Heart left ventricle (tissue), 16 donors: ENCODE measurements around the gene POLR1F. TPM values are rescaled to one million over a fixed set of nuclear protein-coding genes. Genes with fewer than 3 reads are reported as not detected.

Experiments used
- ATAC-seq, 4 donors: fragments of 200-7000 bp; cut with Tn5 transposase; one replicate each; pipeline ENCODE4 v1.9.1; 2020 to 2022; ENCODE audit warnings: moderate library complexity in 4 of 4, mild to moderate bottlenecking in 3 of 4, moderate number of reproducible peaks in 1 of 4
- DNase-seq, 5 donors: peaks; one replicate each; pipeline ENCODE4 v3.0.0-alpha.2; 2020
- H3K27ac ChIP-seq, 12 donors: fragments of 200-600 bp; sonication (generic) in 4 of 12; one replicate each; pipeline versions ENCODE4 v1.5.0 to v1.8.0; 2016 to 2022; ENCODE audit warnings: mild to moderate bottlenecking in 2 of 12
- H3K27me3 ChIP-seq, 9 donors: fragments of 200-600 bp; sonication (generic) in 2 of 9; one replicate each; pipeline versions ENCODE4 v1.5.1 to v1.8.0; 2016 to 2022; ENCODE audit warnings: mild to moderate bottlenecking in 3 of 9
- H3K36me3 ChIP-seq, 9 donors: fragments of 200-600 bp; sonication (generic) in 2 of 9; one replicate each; pipeline versions ENCODE4 v1.5.0 to v1.8.0; 2018 to 2022; ENCODE audit warnings: mild to moderate bottlenecking in 2 of 9
- H3K4me1 ChIP-seq, 12 donors: fragments of 200-600 bp; sonication (generic) in 4 of 12; one replicate each; pipeline versions ENCODE4 v1.5.0 to v1.8.0; 2016 to 2022; ENCODE audit warnings: mild to moderate bottlenecking in 3 of 12
- H3K4me3 ChIP-seq, 12 donors: fragments of 200-600 bp; sonication (generic) in 4 of 12; one replicate each; pipeline versions ENCODE4 v1.5.0 to v1.8.0; 2017 to 2022; ENCODE audit warnings: mild to moderate bottlenecking in 9 of 12, moderate library complexity in 4 of 12
- H3K9me3 ChIP-seq, 12 donors: fragments of 200-600 bp; sonication (generic) in 4 of 12; one replicate each; pipeline versions ENCODE4 v1.5.0 to v1.8.0; 2016 to 2022; ENCODE audit warnings: mild to moderate bottlenecking in 1 of 12
- CTCF ChIP-seq, 12 donors: fragments of 200-600 bp; sonication (generic) in 4 of 12; IDR thresholded peaks; one replicate each; pipeline versions ENCODE4 v1.5.0 to v1.8.0; 2018 to 2022; ENCODE audit warnings: antibody characterized with exemption in 12 of 12, mild to moderate bottlenecking in 5 of 12
- POLR2A ChIP-seq, 2 donors: fragments of 450-650 bp; IDR thresholded peaks; one replicate each; pipeline ENCODE4 v1.6.1; 2017; ENCODE audit warnings: antibody characterized with exemption in 2 of 2, mild to moderate bottlenecking in 2 of 2, moderate library complexity in 2 of 2
- WGBS, 4 donors: extraction: QIAGEN DNeasy Blood & Tissue Kit in 2 of 4; methylation state at CpG; one replicate each; pipeline versions ENCODE4 v1.1.5 to v1.1.7; 2013 to 2018; 5-methylcytosine and 5-hydroxymethylcytosine counted together
- intact Hi-C, 10 donors: fragments of 100-400 bp; cut with DNase I; formaldehyde crosslinking; loops; one replicate each; pipeline versions ENCODE4 v1.11.1 to v1.14.2; 2022
- polyA plus RNA-seq, 2 donors: library from polyadenylated mRNA; stranded (reverse); fragments of 200-250 nt; gene quantifications; one replicate each; pipeline ENCODE4 v1.2.3, GENCODE V29; 2013
- total RNA-seq, 9 donors: library from RNA; depleted of rRNA in 2 of 9; stranded (reverse); fragments of >200 nt in 2 of 9; fragmentation: NEBNext Ultra II Directional in 3 of 9; extraction: Animal tissue kit (Norgen Biotek cat#: 25700) in 3 of 9; gene quantifications; one replicate each; pipeline versions ENCODE4 v1.1.0 to v1.2.4, GENCODE V29; 2016 to 2023
- donor health status: ischemic (EF 13 %, LVEDD 7.1; RV severe dilation, severe dysfunction).
- donor health status: healthy with polysubstance abuse.
- donor health status: DM: no; HTN: yes; CAD: no.
- donor health status: DM: no; HTN: no; CAD: no.
- donor health status: ischemic (EF 25% LVEDD 6.9; RV normal size, moderate dysfunction).
- donor health status: ischemic (EF 25% LVEDD 5.7; RV mildly dilated, moderate dysfunction).
- donor health status: healthy.
- donor health status: DM: yes; HTN: yes; CAD: no.
- donor health status: ischemic (EF 35%, LVEDD 5.7; RV mildly dilated, moderate dysfunction).
- donor health status: nonischemic (EF 11% LVEDD 7.7; RV severe dilation, severe dysfunction).
- donor health status: DM: yes; HTN: yes; CAD: no.
- donor health status: PGD.
- donor health status: ischemic (EF 29% LVEDD 5.4; RV normal size, mild dysfunction).
- donor health status: nonischemic (EF 23%, LVEDD 6.1; RV moderate dilation, normal function).

POLR1F gene
- total and polyA plus RNA-seq, 11 donors, result 4.6 to 12.4 (median 10.3) TPM

DNA sequence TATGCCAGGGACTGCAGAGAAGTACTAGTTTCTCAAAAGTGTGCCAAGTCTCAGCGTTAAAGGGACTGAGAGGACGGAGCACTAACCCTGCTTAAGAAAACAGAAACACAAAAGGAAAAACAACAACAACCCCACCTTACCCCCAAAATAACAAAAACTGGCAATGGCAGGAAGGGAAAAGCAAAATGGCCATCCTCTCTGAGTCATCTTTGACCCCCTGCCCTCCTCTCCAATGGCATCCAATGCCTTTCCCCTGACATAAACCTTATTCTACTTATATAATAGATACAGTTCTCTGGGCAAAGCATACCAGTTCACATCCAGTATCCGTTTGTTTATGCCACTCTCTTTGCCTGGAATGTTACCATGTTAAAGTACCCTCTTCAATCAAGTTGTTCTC lies 1.6 kb downstream of the POLR1F start:
- ATAC-seq, result no peak
- no peak for TF ChIP-seq POLR2A (IDR thresholded peaks at IDR 0.05)
- Histone ChIP-seq H3K27me3 (no peaks in the 10 kb centered on the region), H3K36me3 (peaks cover 0 to 21% (median 4%) of the 10 kb centered on the region in 9 donors), H3K9me3 (peaks cover 0 to 6% (median 0%) of the 10 kb centered on the region in 12 donors), H3K4me1 (peaks cover 0 to 29% (median 18%) of the 10 kb centered on the region in 12 donors), H3K4me3 (peak overlapping the region in 4 of 12 donors; percentile 69 to 88 (median 80)), H3K27ac (no peak overlapping the region)
- intact Hi-C loops, result no loop called here
- WGBS, 4 donors, result 57 to 73% (median 63%) methylated on average over 3 of the region's 3 CpGs
- no peak for DNase-seq

GRCh38 chr7:19705663-19706062 lies 3.2 kb downstream of the POLR1F start:
- no peak for ATAC-seq
- H3K36me3 ChIP-seq, result peaks cover 0 to 33% (median 12%) of the 10 kb centered on the region in 9 donors
- intact Hi-C loops, result no loop called here
- peaks cover 0 to 29% (median 18%) of the 10 kb centered on the region in 12 donors for H3K4me1 ChIP-seq
- 69 to 87% (median 81%) methylated on average over 2 of the region's 2 CpGs for WGBS, 4 donors
- TF ChIP-seq POLR2A (IDR thresholded peaks at IDR 0.05) (no peak), CTCF (IDR thresholded peaks at IDR 0.05) (no peak)
- no peak for DNase-seq
- no peak overlapping the region for H3K27ac ChIP-seq
- H3K4me3 ChIP-seq, result no peak overlapping the region
- peaks cover 0 to 6% (median 0%) of the 10 kb centered on the region in 12 donors for H3K9me3 ChIP-seq
- H3K27me3 ChIP-seq, result no peaks in the 10 kb centered on the region

GRCh38 chr7:19701471-19701870 lies 7.4 kb downstream of the POLR1F start:
- H3K4me3 ChIP-seq, result no peak overlapping the region
- peaks cover 0 to 6% (median 0%) of the 10 kb centered on the region in 12 donors for H3K9me3 ChIP-seq
- 92 to 96% (median 94%) methylated on average over 4 of the region's 4 CpGs for WGBS, 4 donors
- no peaks in the 10 kb centered on the region for H3K27me3 ChIP-seq
- H3K27ac ChIP-seq, result no peak overlapping the region
- no peak for DNase-seq
- H3K36me3 ChIP-seq, result peaks cover 0 to 70% (median 40%) of the 10 kb centered on the region in 9 donors
- ATAC-seq, result no peak
- peaks cover 0 to 5% (median 0%) of the 10 kb centered on the region in 12 donors for H3K4me1 ChIP-seq
- intact Hi-C loops, result no loop called here
- no peak for TF ChIP-seq CTCF (IDR thresholded peaks at IDR 0.05)
- TF ChIP-seq POLR2A (IDR thresholded peaks at IDR 0.05), result no peak

GRCh38 chr7:19700936-19701335 lies 7.9 kb downstream of the POLR1F start:
- Histone ChIP-seq H3K36me3 (peaks cover 0 to 74% (median 40%) of the 10 kb centered on the region in 9 donors), H3K9me3 (peaks cover 0 to 6% (median 0%) of the 10 kb centered on the region in 12 donors), H3K4me3 (no peak overlapping the region), H3K27me3 (no peaks in the 10 kb centered on the region), H3K4me1 (peaks cover 0 to under 1% (median 0%) of the 10 kb centered on the region in 12 donors), H3K27ac (no peak overlapping the region)
- ATAC-seq (no peak), DNase-seq (no peak)
- intact Hi-C loops, result no loop called here
- 97 to 98% (median 97%) methylated on average over 3 of the region's 3 CpGs for WGBS, 4 donors
- TF ChIP-seq POLR2A (IDR thresholded peaks at IDR 0.05), result no peak
- TF ChIP-seq CTCF (IDR thresholded peaks at IDR 0.05), result no peak

DNA sequence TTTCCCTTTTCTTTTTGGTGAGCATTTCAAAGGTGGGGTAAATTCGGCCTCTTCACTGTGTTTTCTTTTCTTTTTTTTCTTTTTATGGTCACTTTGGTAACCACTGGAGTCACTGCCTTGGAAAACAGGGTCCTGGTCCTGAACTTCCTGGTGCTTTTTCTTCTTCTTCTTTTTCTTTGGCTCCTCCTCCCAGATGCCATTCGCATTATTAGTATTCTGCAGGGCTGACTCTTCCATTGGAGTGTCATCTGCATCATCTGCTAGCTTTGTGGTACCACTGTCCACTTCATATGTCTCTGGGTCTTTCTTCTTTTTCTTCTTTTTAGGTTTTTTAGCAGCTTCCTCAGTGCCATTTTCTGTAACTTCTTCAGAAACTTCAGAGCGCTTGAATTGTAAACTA lies 10.5 kb downstream of the POLR1F start:
- H3K4me3 ChIP-seq, result no peak overlapping the region
- WGBS, 4 donors, result 91 to 94% (median 91%) methylated on average over 3 of the region's 3 CpGs
- DNase-seq (no peak), ATAC-seq (no peak)
- intact Hi-C loops, result no loop called here
- H3K27ac ChIP-seq, result no peak overlapping the region
- no peaks in the 10 kb centered on the region for H3K4me1 ChIP-seq
- no peak for TF ChIP-seq CTCF (IDR thresholded peaks at IDR 0.05)
- no peak for TF ChIP-seq POLR2A (IDR thresholded peaks at IDR 0.05)
- H3K36me3 ChIP-seq, result peaks cover 0 to 69% (median 40%) of the 10 kb centered on the region in 9 donors
- H3K27me3 ChIP-seq, result no peaks in the 10 kb centered on the region
- H3K9me3 ChIP-seq, result peaks cover 0 to 6% (median 0%) of the 10 kb centered on the region in 12 donors
